Small intestine (tissue), 7 donors: ENCODE data around the gene SIVA1. TPM values are rescaled to one million over a fixed set of nuclear protein-coding genes. Genes with fewer than 3 reads are reported as not detected.
"Not testable (repeated sequence)": the region's sequence is repeated elsewhere in the genome, so short reads cannot be mapped to it uniquely, and the experiment has no call there.

Experiments used
- DNase-seq, 2 donors: peaks; one replicate each; pipeline versions ENCODE4 v3.0.0 to v3.0.0-alpha.2; 2013
- FAIRE-seq: peaks from 2 replicates; lab custom pipeline; 2012; peaks lifted over from hg19 to GRCh38; lab: Jason Lieb, UNC
- H3K27ac ChIP-seq, 3 donors: one replicate each; pipeline ENCODE4 v1.5.1; 2013; ENCODE audit warnings: low read length in 2 of 3, mild to moderate bottlenecking in 2 of 3, control low read depth in 1 of 3, inconsistent platforms in 1 of 3, low read depth in 1 of 3, moderate library complexity in 1 of 3
- H3K27me3 ChIP-seq, 3 donors: one replicate each; pipeline ENCODE4 v1.6.1; 2013; ENCODE audit warnings: low read length in 3 of 3, inconsistent platforms in 1 of 3; ENCODE audit not compliant: control insufficient read depth in 3 of 3, insufficient read depth in 3 of 3
- H3K36me3 ChIP-seq, 3 donors: one replicate each; pipeline ENCODE4 v1.6.1; 2013; ENCODE audit warnings: low read length in 3 of 3, inconsistent platforms in 1 of 3, low read depth in 1 of 3, mild to moderate bottlenecking in 1 of 3, moderate library complexity in 1 of 3; ENCODE audit not compliant: control insufficient read depth in 3 of 3, insufficient read depth in 2 of 3
- H3K4me1 ChIP-seq, 3 donors: one replicate each; pipeline ENCODE4 v1.6.1; 2013; ENCODE audit warnings: low read length in 2 of 3, inconsistent platforms in 1 of 3, low read depth in 1 of 3, mild to moderate bottlenecking in 1 of 3, moderate library complexity in 1 of 3; ENCODE audit not compliant: control insufficient read depth in 3 of 3, insufficient read depth in 2 of 3
- H3K4me3 ChIP-seq, 3 donors: one replicate each; pipeline ENCODE4 v1.5.1; 2013; ENCODE audit warnings: low read length in 3 of 3, control low read depth in 1 of 3, inconsistent platforms in 1 of 3, low read depth in 1 of 3, mild to moderate bottlenecking in 1 of 3, moderate library complexity in 1 of 3
- H3K9me3 ChIP-seq, 2 donors: one replicate each; pipeline ENCODE4 v1.6.1; 2013; ENCODE audit warnings: low read depth in 1 of 2, low read length in 1 of 2; ENCODE audit not compliant: control insufficient read depth in 2 of 2, insufficient read depth in 1 of 2
- WGBS, 3 donors: extraction: QIAGEN DNeasy Blood & Tissue Kit; methylation state at CpG; one replicate each; pipeline ENCODE4 v1.1.7; 2013; 5-methylcytosine and 5-hydroxymethylcytosine counted together
- polyA plus RNA-seq, 4 donors: library from polyadenylated mRNA; stranded (reverse) in 3 of 4; unstranded in 1 of 4; fragments of 200-250 nt in 3 of 4; fragments of 120-200 nt in 1 of 4; gene quantifications; one replicate each; pipeline versions ENCODE4 v1.2.1 to v1.2.3, GENCODE V29; 2013
- donor health status: healthy with polysubstance abuse.
- donor health status: control.
- donor health status: control.
- donor health status: Bipolar disorder and iron deficiency.
- donor health status: healthy.

The SIVA1 gene
- polyA plus RNA-seq, 4 donors = 91.9 to 269 (median 140) TPM

GRCh38 chr14:104749111-104749649 lies 3.8 kb upstream of the SIVA1 start:
- H3K27ac ChIP-seq = peak overlapping the region; percentile 49 to 79 (median 59)
- H3K9me3 ChIP-seq = peaks cover 0 to 4% of the 10 kb centered on the region in 2 donors
- H3K27me3 ChIP-seq = no peaks in the 10 kb centered on the region
- peaks cover 5 to 38% (median 9%) of the 10 kb centered on the region in 3 donors for H3K4me1 ChIP-seq
- peaks cover 0 to 17% (median 0%) of the 10 kb centered on the region in 3 donors for H3K36me3 ChIP-seq
- DNase-seq (peak; percentile 83 to 97), FAIRE-seq (no peak)
- 10 to 32% (median 28%) methylated on average over 11 of the region's 11 CpGs for WGBS, 3 donors
- H3K4me3 ChIP-seq = no peak overlapping the region

DNA sequence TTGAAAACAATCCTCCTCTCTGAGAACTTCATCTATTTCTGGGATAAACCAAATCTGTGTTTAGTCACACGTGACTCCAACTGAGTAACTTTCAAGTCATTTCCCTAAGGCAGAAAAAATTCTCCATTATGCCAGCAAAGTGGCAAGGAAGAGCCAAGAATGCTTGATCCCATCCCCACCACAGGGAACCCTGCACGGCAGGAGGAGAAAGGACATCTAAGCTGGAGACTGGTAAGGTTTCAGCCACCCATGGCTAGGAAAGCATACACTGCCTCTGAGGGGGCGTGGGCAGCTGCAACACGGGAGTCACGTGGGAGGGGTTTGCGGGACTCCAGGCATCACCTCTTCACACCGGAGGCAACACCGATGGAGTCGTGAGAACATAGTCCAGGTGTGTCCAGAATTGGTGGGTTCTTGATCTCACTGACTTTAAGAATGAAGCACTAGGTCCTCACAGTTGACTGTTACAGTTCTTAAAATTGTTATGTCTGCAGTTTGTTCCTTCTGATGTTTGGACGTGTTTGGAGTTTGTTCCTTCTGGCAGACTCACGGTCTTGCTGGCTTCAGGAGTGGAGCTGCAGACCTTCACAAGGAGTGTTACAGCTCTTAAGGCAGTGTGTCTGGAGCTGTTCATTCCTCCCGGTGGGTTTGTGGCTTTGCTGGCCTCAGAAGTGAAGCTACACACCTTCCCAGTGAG lies 2.7 kb upstream of the SIVA1 start:
- no peak for FAIRE-seq
- no peak overlapping the region for H3K27ac ChIP-seq
- H3K27me3 ChIP-seq = no peaks in the 10 kb centered on the region

DNA sequence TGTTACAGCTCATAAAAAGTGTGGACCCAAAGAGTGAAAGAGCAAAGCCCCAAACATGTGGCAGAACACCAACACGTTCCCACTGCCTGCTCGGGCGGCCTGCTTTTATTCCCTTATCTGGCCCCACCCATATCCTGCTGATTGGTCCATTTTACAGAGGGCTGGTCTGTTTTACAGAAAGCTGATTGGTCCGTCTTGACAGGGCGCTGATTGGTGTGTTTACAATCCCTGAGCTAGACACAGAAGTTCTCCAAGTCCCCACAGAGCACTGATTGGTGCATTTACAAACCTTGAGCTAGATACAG lies 2.2 kb upstream of the SIVA1 start:
- Histone ChIP-seq H3K4me1 (peaks cover 14 to 53% (median 15%) of the 10 kb centered on the region in 3 donors), H3K36me3 (peaks cover 0 to 21% (median 0%) of the 10 kb centered on the region in 3 donors)
- FAIRE-seq, H3K9me3 ChIP-seq, H3K27ac ChIP-seq, H3K27me3 ChIP-seq, H3K4me3 ChIP-seq, DNase-seq: not testable (repeated sequence)
- 84 to 93% (median 88%) methylated on average over 5 of the region's 5 CpGs for WGBS, 3 donors

More for the DNA sequence above, 2.7 kb upstream of the SIVA1 start:
- Histone ChIP-seq H3K4me1 (peaks cover 14 to 48% (median 14%) of the 10 kb centered on the region in 3 donors), H3K9me3 (peaks cover 0 to 4% of the 10 kb centered on the region in 2 donors), H3K36me3 (peaks cover 0 to 20% (median 0%) of the 10 kb centered on the region in 3 donors), H3K4me3 (no peak overlapping the region)
- 71 to 85% (median 79%) methylated on average over 12 of the region's 12 CpGs for WGBS, 3 donors
- no peak for DNase-seq

GRCh38 chr14:104751539-104752422 lies 1.2 kb upstream of the SIVA1 start:
- peaks cover 0 to 28% (median 0%) of the 10 kb centered on the region in 3 donors for H3K36me3 ChIP-seq
- H3K27ac ChIP-seq = peak overlapping the region; percentile 82 to 89 (median 83)
- no peak for DNase-seq
- no peak for FAIRE-seq
- no peaks in the 10 kb centered on the region for H3K27me3 ChIP-seq
- peaks cover 0 to 4% of the 10 kb centered on the region in 2 donors for H3K9me3 ChIP-seq
- H3K4me3 ChIP-seq = peak overlapping the region in 2 of 3 donors; percentile 30 to 37
- peaks cover 14 to 63% (median 15%) of the 10 kb centered on the region in 3 donors for H3K4me1 ChIP-seq
- WGBS, 3 donors = 77 to 82% (median 80%) methylated on average over 64 to 90 of the region's 90 CpGs

- Histone ChIP-seq H3K4me3 (peak overlapping the region in 2 of 3 donors; percentile 30 to 37), H3K27ac (peak overlapping the region; percentile 82 to 89 (median 83)), H3K27me3 (no peaks in the 10 kb centered on the region), H3K9me3 (peaks cover 0 to 4% of the 10 kb centered on the region in 2 donors), H3K36me3 (peaks cover 0 to 34% (median 0%) of the 10 kb centered on the region in 3 donors), H3K4me1 (peaks cover 14 to 61% (median 15%) of the 10 kb centered on the region in 3 donors)
- FAIRE-seq (no peak), DNase-seq (no peak)
- 2 to 5% (median 4%) methylated on average over 17 to 21 of the region's 21 CpGs for WGBS, 3 donors
Measured at GRCh38 chr14:104752423-104752734, 568 bp upstream of the SIVA1 start.

DNA sequence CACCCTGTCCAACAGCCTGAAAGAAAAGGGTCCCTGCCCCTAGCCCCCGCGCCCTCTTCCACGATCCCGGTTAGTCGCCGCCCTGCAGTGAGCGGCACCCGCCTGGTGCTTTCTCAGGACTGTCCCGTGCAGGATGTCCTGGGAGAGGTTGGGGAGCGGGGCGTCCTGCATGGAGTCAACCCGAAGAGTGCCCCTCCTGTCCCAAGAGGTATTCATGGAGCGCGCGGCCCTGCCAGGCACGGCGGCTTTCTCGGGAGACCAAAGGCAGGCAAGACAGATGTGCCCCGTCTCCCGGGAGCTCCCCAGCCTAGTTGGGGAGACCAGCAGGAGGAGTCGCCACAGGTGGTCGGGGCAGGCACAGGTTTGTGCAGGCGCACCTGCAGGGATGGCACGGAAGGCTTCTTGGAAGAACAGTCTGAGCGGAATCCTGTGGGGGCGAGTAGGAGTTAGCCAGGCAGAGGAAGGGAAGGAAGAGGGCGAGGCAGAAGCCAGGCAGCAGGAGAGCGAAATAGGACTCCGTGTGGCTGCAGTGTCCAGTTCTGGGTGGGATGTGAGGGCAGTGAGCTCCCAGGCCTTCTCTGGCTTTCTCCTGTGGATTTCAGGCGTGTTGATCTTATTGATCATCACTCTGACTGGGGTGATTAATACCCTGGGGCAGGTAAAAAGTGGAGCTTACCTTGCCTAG lies 723 bp downstream of the SIVA1 start:
- no peaks in the 10 kb centered on the region for H3K27me3 ChIP-seq
- peak overlapping the region; percentile 94 to 96 (median 94) for H3K4me3 ChIP-seq
- no peak for FAIRE-seq
- 2% methylated on average over 28 to 30 of the region's 30 CpGs for WGBS, 3 donors
- peaks cover 0 to 4% of the 10 kb centered on the region in 2 donors for H3K9me3 ChIP-seq
- peaks cover 0 to 47% (median 0%) of the 10 kb centered on the region in 3 donors for H3K36me3 ChIP-seq
- H3K27ac ChIP-seq = peak overlapping the region; percentile 83 to 94 (median 92)
- H3K4me1 ChIP-seq = peaks cover 14 to 50% (median 15%) of the 10 kb centered on the region in 3 donors
- peak in 1 of 2 donors; percentile 27 for DNase-seq

DNA sequence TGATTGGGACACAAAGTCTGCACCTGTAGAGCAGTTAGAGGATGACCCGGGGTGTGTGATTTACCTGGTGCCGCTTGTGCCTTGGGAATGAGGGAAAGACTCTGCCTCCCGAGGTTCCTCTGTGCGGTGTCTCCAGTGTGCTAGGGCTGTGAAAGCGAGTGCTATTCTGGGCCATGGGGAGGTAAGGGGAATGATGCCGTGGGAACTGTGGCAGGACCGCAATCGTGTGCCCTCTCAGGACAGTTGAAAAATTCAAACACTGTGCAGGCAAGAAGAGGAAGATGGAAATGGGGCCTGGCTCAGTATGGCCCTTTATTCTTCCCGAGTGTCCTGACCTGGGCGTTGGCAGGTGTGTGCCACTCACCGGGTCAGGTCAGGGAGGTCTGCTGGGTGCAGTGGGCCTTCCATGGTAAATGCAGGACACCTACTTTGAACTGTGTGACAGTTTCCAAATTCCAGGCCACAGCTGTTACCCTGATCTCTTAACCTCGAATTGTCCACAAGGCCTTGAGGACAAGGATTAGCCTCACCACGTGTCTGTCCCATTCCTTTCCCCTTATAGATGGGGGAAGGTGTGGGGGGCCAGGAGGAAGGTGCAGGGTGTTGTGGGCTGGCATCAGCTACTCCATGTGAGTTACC lies 1.4 kb downstream of the SIVA1 start:
- FAIRE-seq (no peak), DNase-seq (no peak)
- WGBS, 3 donors = 21 to 52% (median 35%) methylated on average over 13 of the region's 13 CpGs
- Histone ChIP-seq H3K27ac (peak overlapping the region in 1 of 3 donors; percentile 3), H3K27me3 (no peaks in the 10 kb centered on the region), H3K4me1 (peaks cover 13 to 43% (median 14%) of the 10 kb centered on the region in 3 donors), H3K9me3 (peaks cover 0 to 4% of the 10 kb centered on the region in 2 donors), H3K36me3 (peaks cover 0 to 54% (median 0%) of the 10 kb centered on the region in 3 donors), H3K4me3 (peak overlapping the region in 2 of 3 donors; percentile 94)
